Activated CD4-positive, CD25-positive, alpha-beta regulatory T cell (primary cell): Measurements from ENCODE around the gene GOLGA2.

Source experiments
- DNase-seq, 4 experiments: peaks; one replicate each; lab custom pipeline; 2025; lab: John Stamatoyannopoulos, UW

GOLGA2 gene

GRCh38 chr9:128211186-128211980, 64.4 kb downstream of the GOLGA2 start:
- DNase-seq, result no peak

- no peak for DNase-seq
Observed at GRCh38 chr9:128208946-128209669, 66.7 kb downstream of the GOLGA2 start.

- no peak for DNase-seq
Observed at GRCh38 chr9:128208386-128208785, 67.4 kb downstream of the GOLGA2 start.

GRCh38 chr9:128206916-128207910, 68.6 kb downstream of the GOLGA2 start:
- no peak for DNase-seq

- DNase-seq, result no peak
Observed at GRCh38 chr9:128206484-128206883, 69.3 kb downstream of the GOLGA2 start.
